Loucy (cell line): ENCODE measurements around the gene P2RX2.

Experiments used
- H2AFZ ChIP-seq: fragments of 200-600 bp; sonication (generic); 2 replicates; pipeline ENCODE4 v1.6.0; 2016; ENCODE audit warnings: antibody characterized with exemption, mild to moderate bottlenecking, low read length, moderate library complexity
- H3F3A ChIP-seq: fragments of 200-600 bp; 2 replicates; pipeline ENCODE4 v1.6.0; 2016; ENCODE audit warnings: antibody characterized with exemption, low read depth, mild to moderate bottlenecking
- H3K27me3 ChIP-seq: fragments of 200-600 bp; sonication (generic); 2 replicates; pipeline ENCODE4 v1.6.1; 2014; ENCODE audit warnings: low read length, mild to moderate bottlenecking; ENCODE audit not compliant: insufficient read depth, poor library complexity, severe bottlenecking
- H3K36me3 ChIP-seq: fragments of 200-600 bp; sonication (generic); 2 replicates; pipeline ENCODE4 v1.6.1; 2016; ENCODE audit warnings: low read length; ENCODE audit not compliant: insufficient read depth
- H3K4me1 ChIP-seq: fragments of 200-600 bp; sonication (generic); 2 replicates; pipeline ENCODE4 v1.5.1; 2014; ENCODE audit warnings: low read length, mild to moderate bottlenecking; ENCODE audit not compliant: insufficient read depth, poor library complexity, severe bottlenecking
- H3K4me2 ChIP-seq: fragments of 200-600 bp; sonication (generic); 2 replicates; pipeline ENCODE4 v1.6.0; 2014; ENCODE audit warnings: antibody characterized with exemption, low read length, low read depth, mild to moderate bottlenecking; ENCODE audit not compliant: poor library complexity, severe bottlenecking
- H3K4me3 ChIP-seq: fragments of 200-600 bp; sonication (generic); 2 replicates; pipeline ENCODE4 v1.5.1; 2014; ENCODE audit warnings: low read length, mild to moderate bottlenecking, mixed read lengths; ENCODE audit not compliant: poor library complexity, severe bottlenecking
- H3K79me2 ChIP-seq: fragments of 200-600 bp; sonication (generic); 2 replicates; pipeline ENCODE4 v1.6.1; 2014; ENCODE audit warnings: low read length; ENCODE audit not compliant: insufficient read depth
- H3K9ac ChIP-seq: fragments of 200-600 bp; sonication (generic); 2 replicates; pipeline ENCODE4 v1.6.0; 2014; ENCODE audit warnings: mild to moderate bottlenecking, low read depth, low read length, moderate library complexity; ENCODE audit not compliant: poor library complexity, severe bottlenecking
- H3K9me2 ChIP-seq: fragments of 200-600 bp; sonication (generic); replicated peaks from 2 replicates; pipeline ENCODE4 v1.6.1; 2016; ENCODE audit warnings: low read depth, low read length, mixed read lengths
- H3K9me3 ChIP-seq: fragments of 200-600 bp; sonication (generic); 2 replicates; pipeline ENCODE4 v1.6.1; 2014; ENCODE audit warnings: mild to moderate bottlenecking, antibody characterized with exemption, low read length, low read depth; ENCODE audit not compliant: insufficient read depth
- H4K20me1 ChIP-seq: fragments of 200-600 bp; sonication (generic); 2 replicates; pipeline ENCODE4 v1.6.0; 2014; ENCODE audit warnings: antibody characterized with exemption, low read length, mild to moderate bottlenecking; ENCODE audit not compliant: insufficient read depth, poor library complexity, severe bottlenecking
- CTCF ChIP-seq: fragments of 200-600 bp; sonication (generic); conservative IDR thresholded peaks from 2 replicates; pipeline ENCODE4 v1.5.1; 2014; ENCODE audit warnings: mild to moderate bottlenecking, antibody characterized with exemption, low read length
- EZH2phosphoT487 ChIP-seq: fragments of 200-600 bp; IDR thresholded peaks from 2 replicates; pipeline ENCODE4 v1.6.1; 2018; ENCODE audit warnings: antibody characterized with exemption, mild to moderate bottlenecking, moderate library complexity, borderline replicate concordance

P2RX2 gene

GRCh38 chr12:132583411-132583710, 35.2 kb upstream of the P2RX2 start:
- Histone ChIP-seq H3K79me2 (no peaks in the 10 kb centered on the region), H3K4me1 (no peaks in the 10 kb centered on the region), H3K9me2 (no peaks in the 10 kb centered on the region), H3K4me3 (no peak overlapping the region), H3K27me3 (no peaks in the 10 kb centered on the region), H3K36me3 (peaks cover 17% of the 10 kb centered on the region; the same call in 1 of the 2 replicates), H3K9ac (no peak overlapping the region), H3K4me2 (no peak overlapping the region), H2AFZ (no peak overlapping the region), H4K20me1 (peaks cover 3% of the 10 kb centered on the region), H3F3A (no peaks in the 10 kb centered on the region), H3K9me3 (no peaks in the 10 kb centered on the region)
- TF ChIP-seq CTCF (no peak), EZH2phosphoT487 (no peak)

GRCh38 chr12:132583736-132584135, 34.8 kb upstream of the P2RX2 start:
- H4K20me1 ChIP-seq = peaks cover 3% of the 10 kb centered on the region
- no peaks in the 10 kb centered on the region for H3K27me3 ChIP-seq
- H2AFZ ChIP-seq = no peak overlapping the region
- no peaks in the 10 kb centered on the region for H3K9me3 ChIP-seq
- no peaks in the 10 kb centered on the region for H3K79me2 ChIP-seq
- no peaks in the 10 kb centered on the region for H3K9me2 ChIP-seq
- TF ChIP-seq EZH2phosphoT487 (no peak), CTCF (no peak)
- peaks cover 13% of the 10 kb centered on the region; the same call in 1 of the 2 replicates for H3K36me3 ChIP-seq
- no peak overlapping the region for H3K9ac ChIP-seq
- H3F3A ChIP-seq = no peaks in the 10 kb centered on the region
- H3K4me2 ChIP-seq = no peak overlapping the region
- no peak overlapping the region for H3K4me3 ChIP-seq
- no peaks in the 10 kb centered on the region for H3K4me1 ChIP-seq

GRCh38 chr12:132584429-132584828, 34.1 kb upstream of the P2RX2 start:
- no peak for TF ChIP-seq EZH2phosphoT487
- no peak for TF ChIP-seq CTCF
- Histone ChIP-seq H3F3A (no peaks in the 10 kb centered on the region), H3K4me1 (no peaks in the 10 kb centered on the region), H3K79me2 (no peaks in the 10 kb centered on the region), H3K9me3 (no peaks in the 10 kb centered on the region), H3K36me3 (peaks cover 13% of the 10 kb centered on the region; the same call in 1 of the 2 replicates), H3K4me3 (no peak overlapping the region), H3K27me3 (no peaks in the 10 kb centered on the region), H3K9ac (no peak overlapping the region), H3K9me2 (no peaks in the 10 kb centered on the region), H2AFZ (no peak overlapping the region), H4K20me1 (peaks cover 3% of the 10 kb centered on the region), H3K4me2 (no peak overlapping the region)
